Measurements from ENCODE around the gene ISOC2.
"Not testable (repeated sequence)": the region's sequence is repeated elsewhere in the genome, so short reads cannot be mapped to it uniquely, and the experiment has no call there.

ISOC2 gene

GRCh38 chr19:55437410-55437809 lies 24.0 kb downstream of the ISOC2 start:
- no peak for DNase-seq

DNA sequence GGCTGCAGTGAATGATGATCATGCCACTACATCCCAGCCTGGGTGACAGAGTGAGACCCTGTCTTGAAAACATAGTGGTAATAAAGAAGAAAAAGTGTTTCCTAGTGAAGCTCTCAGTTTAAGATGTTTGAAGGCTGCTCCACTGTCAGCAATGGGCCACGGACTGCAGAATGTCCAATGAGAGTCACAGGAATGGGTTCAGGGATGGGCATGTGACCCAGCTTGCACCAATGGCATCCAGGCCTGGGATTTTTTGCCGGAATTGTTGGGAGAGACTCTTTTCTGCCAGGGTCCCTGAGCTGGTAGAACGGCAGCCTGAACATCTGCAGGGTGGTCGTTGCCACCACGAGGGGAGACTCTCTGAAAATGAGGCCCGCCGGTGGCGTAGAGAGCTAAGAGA lies 24.6 kb downstream of the ISOC2 start:
- no peak for DNase-seq

- DNase-seq: no peak
Measured at GRCh38 chr19:55435020-55435419, 26.4 kb downstream of the ISOC2 start.

DNA sequence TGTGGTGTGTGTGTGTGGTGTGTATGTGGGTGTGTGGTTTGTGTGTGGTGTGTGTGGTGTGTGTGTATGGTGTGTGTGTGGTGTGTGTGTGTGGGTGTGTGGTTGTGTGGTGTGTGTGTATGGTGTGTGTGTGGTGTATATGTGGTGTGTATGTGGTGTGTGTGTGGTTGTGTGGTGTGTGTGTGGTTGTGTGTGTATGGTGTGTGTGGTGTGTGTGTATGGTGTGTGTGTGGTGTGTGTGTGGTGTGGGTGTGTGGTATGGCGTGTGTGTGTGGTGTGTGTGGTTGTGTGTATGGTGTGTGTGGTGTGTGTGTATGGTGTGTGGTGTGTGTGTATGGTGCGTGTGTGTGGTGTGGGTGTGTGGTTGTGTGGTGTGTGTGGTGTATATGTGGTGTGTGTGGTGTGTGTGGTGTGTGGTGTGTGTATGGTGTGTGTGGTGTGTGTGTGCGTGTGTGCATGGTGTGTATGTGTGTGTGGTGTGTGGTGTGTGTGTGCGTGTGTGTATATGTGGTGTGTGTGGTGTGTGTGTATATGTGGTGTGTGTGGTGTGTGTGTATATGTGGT lies 27.0 kb downstream of the ISOC2 start:
- no peak for DNase-seq

DNA sequence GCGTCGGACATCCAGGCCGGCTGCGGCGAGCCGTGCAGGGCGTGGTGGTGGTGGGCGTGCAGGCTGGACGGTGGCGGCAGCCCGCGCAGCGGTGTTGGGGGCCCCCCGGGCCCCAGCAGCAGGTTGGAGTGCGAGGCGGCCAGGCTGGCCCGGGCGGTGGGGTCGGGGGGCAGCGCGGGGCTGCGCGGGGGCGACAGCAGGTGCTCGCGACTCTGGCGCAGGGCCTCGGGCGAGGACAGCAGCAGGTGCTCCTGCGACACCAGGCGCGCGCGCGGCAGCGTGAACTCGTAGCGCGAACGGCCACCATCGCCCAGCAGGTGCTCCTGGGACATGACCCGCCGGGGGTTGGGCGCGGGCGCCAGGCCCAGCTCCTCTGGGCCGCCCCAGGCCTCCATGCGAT lies 28.1 kb downstream of the ISOC2 start:
- no peak for DNase-seq

DNA sequence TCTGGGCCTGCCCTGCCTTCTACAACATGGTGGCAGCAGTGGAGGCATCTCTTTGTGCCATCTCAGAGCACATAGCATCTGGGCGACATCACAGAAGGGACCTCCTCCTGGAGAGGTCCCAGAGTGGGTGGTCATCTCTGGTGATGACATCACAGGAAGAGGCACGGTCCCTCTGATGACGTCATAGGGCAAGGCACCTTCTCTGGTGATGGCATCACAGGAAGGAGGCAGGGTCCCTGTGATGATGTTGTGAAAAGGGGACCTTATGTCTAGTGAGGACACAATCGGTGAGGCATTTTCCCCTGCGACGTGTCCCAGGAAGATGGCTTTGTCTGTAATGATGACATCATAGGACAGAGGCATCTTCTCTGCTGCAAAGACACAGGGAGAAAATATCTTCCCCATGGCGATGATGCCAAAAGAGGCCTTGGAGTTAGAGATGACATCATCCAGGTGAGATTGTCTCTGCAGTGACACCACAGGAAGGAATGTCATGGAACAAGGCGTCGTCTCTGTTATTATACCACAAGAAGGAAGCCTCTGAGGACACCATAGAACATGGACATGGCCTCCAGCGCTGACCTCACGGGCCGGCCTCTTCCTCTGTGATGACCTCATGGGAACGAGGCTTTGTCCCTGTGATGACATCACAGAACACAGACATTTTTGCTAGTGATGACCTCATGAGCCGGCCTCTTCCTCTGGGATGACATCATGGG lies 29.0 kb downstream of the ISOC2 start:
- DNase-seq: no peak

DNA sequence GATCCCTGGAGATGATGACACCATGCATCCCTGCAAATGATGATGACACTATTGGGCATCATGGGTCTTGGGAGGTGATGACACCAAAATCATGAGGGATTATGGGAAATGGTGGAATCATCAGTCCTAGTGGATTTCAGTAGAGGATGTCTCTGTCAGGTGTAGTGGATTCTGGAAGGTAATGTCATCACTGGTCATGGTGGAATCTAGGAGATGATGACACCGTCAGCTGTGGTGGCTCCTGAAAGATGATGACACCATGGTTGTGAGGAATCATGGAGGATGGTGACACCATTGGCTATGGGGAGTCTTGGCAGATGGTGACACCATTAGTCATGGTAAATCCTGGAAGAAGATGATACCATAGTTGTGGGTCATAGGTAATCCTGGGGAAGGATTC lies 30.3 kb downstream of the ISOC2 start:
- no peak for DNase-seq

- no peak for DNase-seq
Measured at GRCh38 chr19:55426042-55426441, 35.4 kb downstream of the ISOC2 start.

- DNase-seq: no peak
Measured at GRCh38 chr19:55424518-55424917, 36.9 kb downstream of the ISOC2 start.

DNA sequence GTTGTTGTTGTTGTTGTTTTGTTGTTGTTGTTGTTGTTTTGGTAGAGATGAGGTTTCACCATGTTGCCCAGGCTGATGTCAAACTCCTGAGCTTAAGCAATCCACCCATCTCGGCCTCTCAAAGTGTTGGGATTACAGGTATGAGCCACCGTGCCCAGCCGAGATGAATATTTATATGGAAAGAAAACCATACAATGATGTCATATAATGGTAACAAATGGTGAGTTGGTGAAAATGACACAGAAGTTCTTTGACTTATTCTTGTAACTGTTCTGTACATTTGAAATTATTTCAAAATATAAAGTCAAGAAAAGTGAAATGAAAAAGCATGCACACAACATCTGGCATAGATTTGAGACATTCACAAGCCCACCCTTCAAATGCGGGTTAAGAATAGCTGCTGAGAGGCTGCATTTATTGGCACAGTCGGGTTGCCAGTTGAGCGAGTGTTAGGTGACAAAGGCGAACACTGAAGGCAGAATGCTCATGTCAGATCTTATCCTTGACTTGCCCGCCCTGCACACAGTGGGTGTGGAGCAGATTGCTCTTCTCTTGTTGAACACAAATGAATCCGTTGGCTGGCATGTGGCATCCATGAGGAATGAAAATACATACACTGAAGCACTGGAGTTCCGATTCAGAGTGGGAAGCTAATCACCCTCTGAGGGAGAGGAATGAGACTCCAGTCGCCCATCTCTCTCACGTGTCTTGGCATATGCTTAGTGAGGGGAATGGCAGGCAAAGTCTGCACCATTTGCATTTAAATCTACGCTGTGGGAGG lies 38.0 kb downstream of the ISOC2 start:
- no peak for DNase-seq

DNA sequence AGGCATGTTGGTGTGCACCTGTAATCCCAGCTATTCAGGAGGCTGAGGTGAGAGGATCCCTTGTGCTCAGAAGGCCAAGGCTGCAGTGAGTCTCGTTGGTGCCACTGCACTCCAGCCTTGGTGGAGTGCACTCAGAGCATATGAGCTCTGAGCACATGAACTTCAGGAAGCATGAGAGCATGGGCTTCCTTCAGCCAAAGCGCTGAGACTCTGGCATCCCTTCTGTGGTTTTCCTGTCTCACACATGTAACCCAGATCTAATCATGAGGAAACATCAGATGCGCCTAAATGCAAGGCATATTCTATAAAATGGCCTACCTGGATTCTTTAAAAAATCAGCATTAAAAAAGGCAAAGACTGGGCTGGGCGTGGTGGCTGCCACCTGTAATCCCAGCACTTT lies 40.2 kb downstream of the ISOC2 start:
- peak in 1 of 2 donors; percentile 56 for DNase-seq

GRCh38 chr19:55419624-55420236 lies 41.7 kb downstream of the ISOC2 start:
- DNase-seq: no peak

DNA sequence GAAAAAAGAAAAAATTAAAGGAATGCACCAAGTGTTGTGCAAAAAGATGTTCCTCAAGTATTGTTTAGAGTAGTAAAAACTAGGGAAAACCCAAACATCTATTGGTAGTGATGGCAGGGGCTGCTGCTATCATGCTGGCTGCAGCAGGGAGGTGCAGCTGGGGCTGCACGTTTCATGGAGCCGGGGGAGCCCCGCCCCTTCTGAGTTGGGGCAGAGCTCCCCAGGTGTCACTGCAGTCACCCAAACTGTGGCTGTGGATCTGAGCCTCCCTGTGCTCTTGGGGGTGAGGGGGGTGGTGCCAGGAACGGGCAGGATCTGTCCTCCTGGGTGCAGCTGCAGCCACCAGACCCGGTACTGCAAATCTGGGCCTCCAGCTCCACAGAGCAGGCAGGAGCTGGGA lies 42.3 kb downstream of the ISOC2 start:
- no peak for DNase-seq

DNA sequence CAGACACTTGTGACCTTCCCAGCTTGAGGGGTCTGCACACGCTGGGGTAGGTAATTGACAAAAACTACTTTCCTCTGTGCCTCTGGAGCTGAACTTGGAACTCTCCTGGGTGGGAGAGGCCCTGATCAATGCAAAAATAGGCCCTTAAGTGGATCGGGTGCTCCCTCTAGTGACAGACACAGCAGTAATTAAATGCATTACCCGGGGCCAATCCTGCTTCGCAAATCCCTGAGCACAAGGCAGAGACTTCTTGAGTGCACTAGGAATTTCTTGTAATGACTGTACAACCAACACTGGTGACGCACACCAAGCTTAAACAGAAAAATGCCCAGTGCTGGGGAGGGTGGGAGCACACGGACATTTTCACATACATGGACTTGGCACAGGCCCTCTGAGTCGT lies 43.3 kb downstream of the ISOC2 start:
- peak; percentile 56 to 75 for DNase-seq

DNA sequence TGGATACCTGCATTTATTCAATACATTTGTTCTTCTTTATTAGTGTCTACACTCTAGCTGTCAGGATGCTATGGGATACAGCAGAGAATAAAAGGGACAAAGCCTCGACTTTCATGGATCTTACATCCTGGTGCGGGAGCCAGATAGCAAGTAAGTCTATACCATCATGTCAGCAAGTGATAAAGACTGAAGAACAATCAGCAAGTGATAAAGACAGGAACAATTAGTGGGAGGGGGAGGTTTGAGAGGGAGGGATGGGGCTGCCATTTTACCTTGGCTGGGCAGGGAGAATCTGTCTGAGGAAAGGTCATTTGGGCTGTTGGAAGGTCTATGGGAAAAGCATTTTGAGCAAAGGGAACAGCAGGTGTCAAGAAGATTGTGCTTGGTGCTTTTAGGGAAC lies 51.3 kb downstream of the ISOC2 start:
- DNase-seq: no peak

GRCh38 chr19:55409179-55409578 lies 52.3 kb downstream of the ISOC2 start:
- DNase-seq: not testable (repeated sequence)

GRCh38 chr19:55408533-55408872 lies 52.9 kb downstream of the ISOC2 start:
- no peak for DNase-seq

DNA sequence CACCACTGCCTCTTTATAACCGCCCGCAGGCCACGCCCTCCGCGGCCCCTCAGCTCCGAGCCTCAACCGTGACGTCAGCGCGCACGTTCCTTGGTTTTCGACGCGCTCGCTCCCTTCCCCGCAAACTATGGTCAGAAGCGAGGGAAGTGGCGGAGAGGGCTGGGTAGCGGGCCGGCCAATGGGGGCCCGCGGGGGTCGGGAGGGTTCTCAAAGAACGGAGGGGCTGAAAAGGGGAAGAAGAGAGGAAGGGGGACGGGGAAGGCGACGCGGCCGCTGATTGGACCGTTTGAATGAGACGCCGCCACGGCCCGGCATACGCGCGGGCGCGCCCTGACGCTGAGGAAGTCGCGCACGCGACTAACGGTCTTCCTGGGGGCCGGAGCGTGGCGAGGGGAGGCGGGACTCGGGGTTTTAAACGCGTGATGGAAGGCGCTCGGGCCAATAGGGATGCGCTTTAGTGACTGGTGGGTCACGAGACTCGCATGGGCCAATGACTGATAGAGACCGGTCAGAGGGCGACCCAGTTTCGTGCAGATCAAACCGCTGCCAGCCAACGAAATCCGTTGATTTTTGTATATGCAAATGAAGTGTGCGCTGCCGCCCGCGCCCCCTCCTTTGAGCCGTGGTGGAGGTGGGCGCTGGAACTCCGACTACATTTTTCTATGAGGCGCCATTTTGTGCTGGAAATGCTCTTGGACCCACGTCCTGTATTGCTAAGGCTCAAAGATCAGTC lies 53.5 kb downstream of the ISOC2 start:
- DNase-seq: peak; percentile 99

- not testable (repeated sequence) for DNase-seq
Measured at GRCh38 chr19:55407550-55407799, 54.0 kb downstream of the ISOC2 start, which contains the start of gene UBE2S. TSS of gene UBE2S (minus strand) at chr19:55407788. CDS start at chr19:55407589, 199 bp downstream.

DNA sequence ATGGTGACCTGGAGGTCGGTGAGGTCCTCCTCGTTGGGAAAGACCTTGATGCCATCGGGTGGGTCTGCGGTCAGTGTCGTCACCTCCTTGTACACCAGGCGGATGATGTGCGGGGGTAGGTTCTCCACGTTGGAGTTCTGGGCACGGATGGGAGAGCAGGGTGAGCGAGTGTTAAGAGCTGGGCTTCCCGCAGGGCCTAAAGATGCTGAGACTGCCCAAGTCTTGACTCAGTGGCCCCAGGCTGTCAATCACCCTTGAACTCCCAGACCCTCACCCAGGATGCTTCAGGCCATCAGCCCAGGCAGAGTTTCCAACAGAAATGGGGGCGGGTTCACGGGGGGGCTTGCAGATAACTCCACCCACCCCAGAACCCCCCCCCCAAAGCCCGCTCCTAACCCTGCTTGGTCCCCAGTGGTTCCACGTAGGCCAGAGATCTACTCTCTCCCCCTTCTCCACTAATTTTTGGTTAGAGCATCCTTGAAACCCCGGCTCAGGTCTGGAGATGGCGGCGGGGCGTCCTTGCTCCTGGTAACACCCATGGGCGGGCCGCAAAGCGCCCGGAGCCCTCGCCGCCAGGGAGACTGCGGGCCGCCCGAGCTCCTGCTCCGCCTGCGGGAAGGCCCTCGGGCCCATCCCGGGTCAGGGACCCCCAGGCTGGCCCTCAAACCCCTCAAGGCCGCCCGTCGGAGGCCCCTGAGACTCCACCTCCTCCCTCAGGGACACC lies 54.5 kb downstream of the ISOC2 start:
- DNase-seq: peak in 1 of 2 donors; percentile 43

DNA sequence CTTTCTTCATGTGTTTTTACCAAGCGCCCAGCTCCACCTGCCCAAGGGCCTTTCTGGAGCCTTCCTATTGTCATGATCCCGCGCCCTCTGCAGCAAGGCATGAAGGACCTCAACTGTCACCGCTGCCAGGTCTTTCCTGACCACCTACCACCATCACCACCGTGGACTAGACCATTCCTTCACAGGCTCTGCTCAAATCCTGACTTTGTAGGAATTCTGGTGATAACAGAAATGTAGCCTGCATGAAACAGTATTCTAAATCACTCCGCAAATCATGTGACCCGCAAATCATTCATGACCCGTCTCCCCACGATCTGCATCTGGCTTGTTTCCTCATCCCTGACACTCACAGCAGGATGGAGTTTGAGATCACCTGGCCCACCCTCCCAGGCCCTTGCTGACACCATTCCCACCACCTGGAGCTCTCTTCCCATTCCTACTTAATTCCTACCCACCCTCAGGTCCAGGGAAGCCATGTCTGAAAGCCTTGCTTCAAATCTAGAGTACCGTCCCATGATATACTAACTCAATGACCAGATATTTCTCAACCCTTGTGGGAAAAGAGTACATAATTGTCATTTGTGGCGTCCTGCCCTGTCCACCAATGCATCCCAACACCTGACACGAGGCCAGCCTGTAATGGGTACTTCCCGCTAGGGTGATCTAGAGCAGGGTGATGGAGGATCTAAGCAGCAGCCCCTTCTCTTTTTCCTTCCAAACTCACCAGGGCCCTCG lies 55.2 kb downstream of the ISOC2 start:
- DNase-seq: no peak

GRCh38 chr19:55405638-55406037 lies 55.8 kb downstream of the ISOC2 start:
- DNase-seq: no peak
